Body of pancreas (tissue), 4 donors: ENCODE measurements around the gene ARL6IP4.

Experiments used
- POLR2A ChIP-seq, 3 donors: fragments of 450-650 bp; IDR thresholded peaks; one replicate each; pipeline ENCODE4 v1.6.1; 2016; ENCODE audit warnings: antibody characterized with exemption in 3 of 3, mild to moderate bottlenecking in 2 of 3
- TF ChIP-seq, protein P1 (sequence below), 7 experiments: fragments of 450-650 bp in 4 of 7; fragments of 200-600 bp in 3 of 7; sonication (generic) in 3 of 7; IDR thresholded peaks; one replicate each; pipeline ENCODE4 v1.5.1; 2016 to 2019; ENCODE audit warnings: antibody characterized with exemption in 7 of 7

DNA sequence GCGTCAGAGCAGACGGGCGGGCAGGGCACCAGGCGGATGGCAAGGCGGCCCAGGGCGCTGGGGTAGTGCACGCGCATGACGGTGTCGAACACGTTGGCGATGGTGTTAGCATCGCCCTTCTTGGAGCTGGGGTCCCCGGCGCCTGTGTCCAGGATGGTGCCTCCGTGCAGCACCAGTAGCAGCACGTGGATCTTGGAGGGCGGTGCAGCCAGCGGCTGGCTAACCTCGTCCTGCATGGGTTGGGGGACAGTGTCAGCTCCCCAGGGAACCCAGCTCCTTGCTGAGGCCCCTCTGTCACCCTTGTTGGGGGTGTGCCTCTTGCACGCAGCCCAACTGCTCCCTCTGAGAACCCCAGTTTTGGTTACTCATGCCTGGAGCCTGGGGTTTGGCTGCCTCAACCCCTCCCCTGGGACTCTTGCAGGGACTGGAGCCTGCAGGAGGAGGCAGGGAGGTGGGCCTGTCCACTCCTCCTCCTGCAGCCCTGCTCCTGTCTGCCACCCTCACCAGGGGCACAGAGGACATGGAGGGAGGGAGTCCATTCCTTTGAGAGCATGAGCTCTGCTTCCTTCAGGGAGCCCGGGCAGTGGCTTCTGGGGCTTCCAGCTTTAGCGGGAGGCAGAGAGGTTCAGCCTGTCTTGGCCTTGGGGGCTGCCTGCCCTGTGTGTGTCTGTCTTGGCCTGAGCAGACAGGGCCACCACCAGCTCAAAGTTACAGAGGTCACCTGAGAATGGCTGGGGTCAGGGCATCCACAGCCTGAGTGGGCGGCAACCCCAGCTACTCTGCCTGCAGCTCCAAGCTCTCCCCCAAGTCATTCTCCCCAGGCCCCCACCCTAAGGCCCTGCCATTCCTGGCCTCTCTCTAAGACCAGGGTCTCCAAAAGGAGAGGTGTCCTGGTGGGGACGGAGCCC lies 17.1 kb downstream of the ARL6IP4 start:
- TF ChIP-seq, protein P1, sequence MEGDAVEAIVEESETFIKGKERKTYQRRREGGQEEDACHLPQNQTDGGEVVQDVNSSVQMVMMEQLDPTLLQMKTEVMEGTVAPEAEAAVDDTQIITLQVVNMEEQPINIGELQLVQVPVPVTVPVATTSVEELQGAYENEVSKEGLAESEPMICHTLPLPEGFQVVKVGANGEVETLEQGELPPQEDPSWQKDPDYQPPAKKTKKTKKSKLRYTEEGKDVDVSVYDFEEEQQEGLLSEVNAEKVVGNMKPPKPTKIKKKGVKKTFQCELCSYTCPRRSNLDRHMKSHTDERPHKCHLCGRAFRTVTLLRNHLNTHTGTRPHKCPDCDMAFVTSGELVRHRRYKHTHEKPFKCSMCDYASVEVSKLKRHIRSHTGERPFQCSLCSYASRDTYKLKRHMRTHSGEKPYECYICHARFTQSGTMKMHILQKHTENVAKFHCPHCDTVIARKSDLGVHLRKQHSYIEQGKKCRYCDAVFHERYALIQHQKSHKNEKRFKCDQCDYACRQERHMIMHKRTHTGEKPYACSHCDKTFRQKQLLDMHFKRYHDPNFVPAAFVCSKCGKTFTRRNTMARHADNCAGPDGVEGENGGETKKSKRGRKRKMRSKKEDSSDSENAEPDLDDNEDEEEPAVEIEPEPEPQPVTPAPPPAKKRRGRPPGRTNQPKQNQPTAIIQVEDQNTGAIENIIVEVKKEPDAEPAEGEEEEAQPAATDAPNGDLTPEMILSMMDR (IDR thresholded peaks at IDR 0.05), result no peak
- TF ChIP-seq POLR2A (IDR thresholded peaks at IDR 0.05), result no peak
